Trophoblast cell (in vitro differentiated cells and primary cell): ENCODE results near the gene ADCY5.

ENCODE experiments used
- DNase-seq, 2 donors: peaks; one replicate each; pipeline ENCODE4 v3.0.0-alpha.2; 2016
- H2AFZ ChIP-seq: 2 replicates; pipeline ENCODE4 v1.6.1; 2013; ENCODE audit warnings: low read length, moderate library complexity, mild to moderate bottlenecking; ENCODE audit not compliant: insufficient read depth, poor library complexity
- H2AK5ac ChIP-seq: 2 replicates; pipeline ENCODE4 v1.6.1; 2013; ENCODE audit warnings: mild to moderate bottlenecking, low read length
- H2BK120ac ChIP-seq: 2 replicates; pipeline ENCODE4 v1.6.1; 2013; ENCODE audit warnings: low read length, mild to moderate bottlenecking, moderate library complexity; ENCODE audit not compliant: insufficient read depth, poor library complexity
- H2BK12ac ChIP-seq: 2 replicates; pipeline ENCODE4 v1.6.1; 2013; ENCODE audit warnings: mild to moderate bottlenecking, low read length, moderate library complexity
- H2BK5ac ChIP-seq: 2 replicates; pipeline ENCODE4 v1.6.1; 2013; ENCODE audit warnings: low read length, low read depth, moderate library complexity, mild to moderate bottlenecking; ENCODE audit not compliant: poor library complexity
- H3K14ac ChIP-seq: 2 replicates; pipeline ENCODE4 v1.6.1; 2013; ENCODE audit warnings: mild to moderate bottlenecking, low read length
- H3K18ac ChIP-seq: 2 replicates; pipeline ENCODE4 v1.6.1; 2013; ENCODE audit warnings: mild to moderate bottlenecking, low read length
- H3K23ac ChIP-seq: 2 replicates; pipeline ENCODE4 v1.6.1; 2013; ENCODE audit warnings: low read length
- H3K27ac ChIP-seq: 2 replicates; pipeline ENCODE4 v1.5.1; 2013; ENCODE audit warnings: low read depth, mild to moderate bottlenecking, inconsistent platforms, low read length, moderate library complexity
- H3K27me3 ChIP-seq: 2 replicates; pipeline ENCODE4 v1.6.1; 2013; ENCODE audit warnings: inconsistent platforms, mild to moderate bottlenecking, low read length, moderate library complexity; ENCODE audit not compliant: insufficient read depth
- H3K36me3 ChIP-seq, 2 experiments: 1 replicate in 1 of 2; 2 replicates in 1 of 2; pipeline ENCODE4 v1.6.1; 2013; ENCODE audit warnings: low read length in 2 of 2, mild to moderate bottlenecking in 2 of 2, moderate library complexity in 1 of 2; ENCODE audit not compliant: insufficient read depth in 2 of 2, control insufficient read depth in 1 of 2
- H3K4ac ChIP-seq: 2 replicates; pipeline ENCODE4 v1.6.1; 2013; ENCODE audit warnings: low read depth, mild to moderate bottlenecking, low read length, moderate library complexity
- H3K4me1 ChIP-seq, 2 experiments: 1 replicate in 1 of 2; 2 replicates in 1 of 2; pipeline ENCODE4 v1.6.1; 2013; ENCODE audit warnings: low read length in 2 of 2, mild to moderate bottlenecking in 2 of 2, moderate library complexity in 1 of 2; ENCODE audit not compliant: insufficient read depth in 2 of 2, control insufficient read depth in 1 of 2
- H3K4me2 ChIP-seq: 2 replicates; pipeline ENCODE4 v1.6.1; 2013; ENCODE audit warnings: inconsistent platforms, mild to moderate bottlenecking, low read length, moderate library complexity
- H3K4me3 ChIP-seq: 2 replicates; pipeline ENCODE4 v1.5.1; 2013; ENCODE audit warnings: mild to moderate bottlenecking, low read depth, low read length, inconsistent platforms
- H3K79me1 ChIP-seq: one replicate; pipeline ENCODE4 v1.6.1; 2013; ENCODE audit warnings: low read length
- H3K79me2 ChIP-seq: 2 replicates; pipeline ENCODE4 v1.6.1; 2013; ENCODE audit warnings: low read length, mild to moderate bottlenecking; ENCODE audit not compliant: control insufficient read depth, insufficient read depth, poor library complexity
- H3K9ac ChIP-seq: 2 replicates; pipeline ENCODE4 v1.6.1; 2013; ENCODE audit warnings: mild to moderate bottlenecking, low read length
- H3K9me3 ChIP-seq: 2 replicates; pipeline ENCODE4 v1.6.1; 2013; ENCODE audit warnings: low read depth, mild to moderate bottlenecking, control low read depth, inconsistent platforms, low read length; ENCODE audit not compliant: insufficient read depth
- H4K12ac ChIP-seq: 2 replicates; pipeline ENCODE4 v1.6.1; 2013; ENCODE audit warnings: low read depth, mild to moderate bottlenecking, low read length, moderate library complexity
- H4K8ac ChIP-seq: 2 replicates; pipeline ENCODE4 v1.6.1; 2013; ENCODE audit warnings: low read depth, mild to moderate bottlenecking, low read length, moderate library complexity
- H4K91ac ChIP-seq: one replicate; pipeline ENCODE4 v1.6.1; 2013; ENCODE audit warnings: low read depth, mild to moderate bottlenecking, low read length, moderate library complexity
- WGBS: extraction: QIAGEN DNeasy Blood & Tissue Kit; methylation state at CpG from one replicate; pipeline ENCODE4 v1.1.7; 2013; ENCODE audit warnings: missing lambda C conversion rate; ENCODE audit not compliant: insufficient read length, insufficient coverage; ENCODE audit errors: extremely low coverage; 5-methylcytosine and 5-hydroxymethylcytosine counted together

The ADCY5 gene

DNA sequence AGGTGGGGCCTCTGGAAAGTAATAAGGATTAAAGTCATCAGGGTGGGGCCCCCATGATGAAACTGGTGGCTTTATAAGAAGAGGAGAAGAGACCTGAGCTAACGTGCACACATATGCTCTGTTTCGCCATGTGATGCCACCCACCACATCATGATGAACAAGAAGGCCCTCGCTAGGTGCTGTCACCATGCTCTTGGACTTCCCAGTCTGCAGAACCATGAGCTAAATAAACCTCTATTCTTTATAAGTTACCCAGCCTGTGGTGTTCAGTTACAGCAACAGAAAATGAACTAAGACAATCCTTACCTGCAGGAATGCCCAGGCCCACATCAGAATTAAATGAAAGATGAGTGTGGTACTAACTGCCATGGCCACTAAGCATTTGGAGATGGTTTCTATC is 79.8 kb downstream of the ADCY5 start:
- Histone ChIP-seq H2BK120ac (no peak overlapping the region), H3K79me1 (no peaks in the 10 kb centered on the region), H3K79me2 (no peaks in the 10 kb centered on the region), H3K9me3 (peaks cover 1% of the 10 kb centered on the region), H2AFZ (no peak overlapping the region), H4K12ac (no peak overlapping the region), H3K14ac (no peak overlapping the region), H3K27me3 (no peaks in the 10 kb centered on the region), H3K23ac (no peak overlapping the region), H3K4me3 (no peak overlapping the region), H3K27ac (no peak overlapping the region), H2BK12ac (no peak overlapping the region), H3K36me3 (no peaks in the 10 kb centered on the region), H3K18ac (no peak overlapping the region), H3K4me2 (no peak overlapping the region), H3K4ac (no peak overlapping the region), H3K4me1 (peaks cover 0 to 2% of the 10 kb centered on the region in 2 experiments), H2AK5ac (no peak overlapping the region), H3K9ac (no peak overlapping the region), H4K91ac (no peak overlapping the region), H4K8ac (no peak overlapping the region), H2BK5ac (no peak overlapping the region)
- WGBS, result no CpG with 5 or more reads among the region's 3 CpGs
- DNase-seq, result no peak

GRCh38 chr3:123367467-123368154 is 81.3 kb downstream of the ADCY5 start:
- no CpG with 5 or more reads among the region's 9 CpGs for WGBS

DNA sequence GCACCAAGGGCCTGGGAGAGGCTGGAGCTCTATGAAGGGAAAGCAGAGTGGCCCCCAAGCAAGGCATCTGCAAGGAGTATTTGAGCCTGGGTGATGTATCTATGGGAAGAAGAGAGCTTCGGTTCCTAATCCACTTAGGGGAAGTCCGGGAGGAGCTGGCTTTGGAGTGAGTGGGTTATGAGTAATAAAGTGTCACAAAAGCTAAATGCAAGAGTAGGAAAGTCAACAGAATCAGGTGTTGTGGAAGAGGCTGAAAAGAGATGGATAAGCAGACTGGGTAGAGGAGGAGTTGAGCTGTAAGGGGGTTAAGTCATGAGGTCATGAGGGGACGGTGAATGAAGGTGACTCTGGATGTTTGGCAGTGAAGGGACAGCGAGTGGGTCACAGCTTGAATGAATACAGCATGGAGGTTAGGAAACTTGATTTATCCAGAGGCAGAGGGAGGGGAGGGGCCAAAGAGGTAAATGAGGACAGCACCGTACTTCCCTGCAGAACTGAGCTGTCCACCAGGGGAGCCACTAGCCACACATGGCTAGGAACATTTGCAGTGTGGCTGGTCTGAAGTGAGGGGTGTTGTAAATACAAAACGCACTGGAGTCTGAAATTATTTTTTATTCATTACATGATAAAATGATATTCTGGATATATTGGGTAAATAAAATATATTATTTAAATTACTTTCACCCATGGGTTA is 83.3 kb downstream of the ADCY5 start:
- no peak overlapping the region for H3K9ac ChIP-seq

More at GRCh38 chr3:123367467-123368154, 81.3 kb downstream of the ADCY5 start:
- Histone ChIP-seq H3K79me2 (no peaks in the 10 kb centered on the region), H2AFZ (no peak overlapping the region), H3K27me3 (no peaks in the 10 kb centered on the region), H3K9me3 (peaks cover 1% of the 10 kb centered on the region), H3K36me3 (no peaks in the 10 kb centered on the region), H3K79me1 (no peaks in the 10 kb centered on the region), H2BK5ac (no peak overlapping the region), H3K14ac (no peak overlapping the region), H3K4me2 (no peak overlapping the region), H3K23ac (no peak overlapping the region), H3K4ac (no peak overlapping the region), H3K4me1 (peaks cover 0 to 2% of the 10 kb centered on the region in 2 experiments), H3K18ac (no peak overlapping the region), H3K9ac (no peak overlapping the region), H4K91ac (no peak overlapping the region), H2BK12ac (no peak overlapping the region), H2AK5ac (no peak overlapping the region), H3K27ac (no peak overlapping the region), H4K8ac (no peak overlapping the region), H4K12ac (no peak overlapping the region), H3K4me3 (no peak overlapping the region), H2BK120ac (no peak overlapping the region)
- no peak for DNase-seq

GRCh38 chr3:123361071-123361470 is 87.8 kb downstream of the ADCY5 start:
- WGBS, result no CpG with 5 or more reads among the region's 4 CpGs
- no peaks in the 10 kb centered on the region for H3K9me3 ChIP-seq
- no peak overlapping the region for H2BK12ac ChIP-seq
- no peak overlapping the region for H2AFZ ChIP-seq
- no peak overlapping the region for H4K8ac ChIP-seq
- H2BK120ac ChIP-seq, result no peak overlapping the region
- H3K4me1 ChIP-seq, result no peaks in the 10 kb centered on the region
- H3K14ac ChIP-seq, result no peak overlapping the region
- H3K27ac ChIP-seq, result no peak overlapping the region
- H3K79me1 ChIP-seq, result no peaks in the 10 kb centered on the region
- H3K9ac ChIP-seq, result no peak overlapping the region
- H2BK5ac ChIP-seq, result no peak overlapping the region
- no peak overlapping the region for H2AK5ac ChIP-seq
- no peak overlapping the region for H3K18ac ChIP-seq
- no peak overlapping the region for H3K23ac ChIP-seq
- DNase-seq, result no peak
- H4K12ac ChIP-seq, result no peak overlapping the region
- no peaks in the 10 kb centered on the region for H3K79me2 ChIP-seq
- no peaks in the 10 kb centered on the region for H3K27me3 ChIP-seq
- H3K4me2 ChIP-seq, result no peak overlapping the region
- H3K4ac ChIP-seq, result no peak overlapping the region
- H4K91ac ChIP-seq, result no peak overlapping the region
- no peaks in the 10 kb centered on the region for H3K36me3 ChIP-seq
- no peak overlapping the region for H3K4me3 ChIP-seq

More for the DNA sequence above, 83.3 kb downstream of the ADCY5 start:
- Histone ChIP-seq H3K23ac (no peak overlapping the region), H2BK5ac (no peak overlapping the region), H4K91ac (no peak overlapping the region), H3K79me2 (no peaks in the 10 kb centered on the region), H3K4me3 (no peak overlapping the region), H2AFZ (no peak overlapping the region), H3K27ac (no peak overlapping the region), H3K4ac (no peak overlapping the region), H2BK12ac (no peak overlapping the region), H3K18ac (no peak overlapping the region), H2BK120ac (no peak overlapping the region), H4K12ac (no peak overlapping the region), H3K14ac (no peak overlapping the region), H4K8ac (no peak overlapping the region), H3K9me3 (no peaks in the 10 kb centered on the region), H3K4me1 (no peaks in the 10 kb centered on the region), H3K27me3 (no peaks in the 10 kb centered on the region), H3K36me3 (no peaks in the 10 kb centered on the region), H3K4me2 (no peak overlapping the region), H2AK5ac (no peak overlapping the region), H3K79me1 (no peaks in the 10 kb centered on the region)
- WGBS, result no CpG with 5 or more reads among the region's 6 CpGs
- DNase-seq, result peak; percentile 19 to 58
